ENCODE results near the gene SLC51B.

Gene SLC51B

GRCh38 chr15:65101891-65102708, 56.9 kb downstream of the SLC51B start:
- DNase-seq, result no peak

- no peak for DNase-seq
Observed at GRCh38 chr15:65102912-65103311, 57.7 kb downstream of the SLC51B start.

All from NCI-H82 (cell line).